Left lung (tissue), 10 donors: ENCODE results near the gene AKR1B1. TPM values are rescaled to one million over a fixed set of nuclear protein-coding genes. Genes with fewer than 3 reads are reported as not detected.

Experiments used
- ATAC-seq: fragments of 200-7000 bp; cut with Tn5 transposase; one replicate; pipeline ENCODE4 v1.9.1; 2020; ENCODE audit warnings: moderate library complexity
- DNase-seq, 4 donors: peaks; one replicate each; pipeline ENCODE4 v3.0.0-alpha.2; 2013 to 2020
- H3K27ac ChIP-seq, 2 donors: fragments of 200-600 bp; sonication (generic) in 1 of 2; one replicate each; pipeline versions ENCODE4 v1.5.0 to v1.8.0; 2020 to 2021
- H3K27me3 ChIP-seq, 2 donors: fragments of 200-600 bp; sonication (generic) in 1 of 2; one replicate each; pipeline versions ENCODE4 v1.5.0 to v1.8.0; 2020 to 2021
- H3K36me3 ChIP-seq, 2 donors: fragments of 200-600 bp; sonication (generic) in 1 of 2; one replicate each; pipeline versions ENCODE4 v1.5.0 to v1.8.0; 2020 to 2021
- H3K4me1 ChIP-seq, 2 donors: fragments of 200-600 bp; one replicate each; pipeline ENCODE4 v1.8.0; 2021
- H3K4me3 ChIP-seq, 2 donors: fragments of 200-600 bp; sonication (generic) in 1 of 2; one replicate each; pipeline versions ENCODE4 v1.5.0 to v1.8.0; 2020 to 2021; ENCODE audit warnings: mild to moderate bottlenecking in 1 of 2
- H3K9me3 ChIP-seq, 2 donors: fragments of 200-600 bp; sonication (generic) in 1 of 2; one replicate each; pipeline versions ENCODE4 v1.5.0 to v1.8.0; 2020 to 2021
- intact Hi-C, 2 donors: fragments of 100-400 bp; cut with DNase I; formaldehyde crosslinking; loops; one replicate each; pipeline versions ENCODE4 v1.11.2 to v1.14.2; 2022
- polyA plus RNA-seq, 6 donors: library from polyadenylated mRNA; unstranded; fragments of 120-200 nt; gene quantifications; one replicate each; pipeline ENCODE4 v1.2.1, GENCODE V29; 2013; ENCODE audit not compliant: insufficient read length in 6 of 6
- total RNA-seq, 2 donors: library from RNA; stranded (reverse); fragmentation: NEBNext Ultra II Directional; extraction: Animal tissue kit (Norgen Biotek cat#: 25700); gene quantifications; one replicate each; pipeline ENCODE4 v1.2.1, GENCODE V29; 2021
- TF ChIP-seq, protein P1 (sequence below), 2 donors: fragments of 200-600 bp; sonication (generic) in 1 of 2; IDR thresholded peaks; one replicate each; pipeline versions ENCODE4 v1.5.0 to v1.8.0; 2021; ENCODE audit warnings: antibody characterized with exemption in 2 of 2
- donor health status: DM: no; HTN: yes; CAD: no.
- donor health status: DM: no; HTN: no; CAD: no.

Gene AKR1B1
- total and polyA plus RNA-seq, 8 donors = 63.8 to 85.0 (median 69.3) TPM

DNA sequence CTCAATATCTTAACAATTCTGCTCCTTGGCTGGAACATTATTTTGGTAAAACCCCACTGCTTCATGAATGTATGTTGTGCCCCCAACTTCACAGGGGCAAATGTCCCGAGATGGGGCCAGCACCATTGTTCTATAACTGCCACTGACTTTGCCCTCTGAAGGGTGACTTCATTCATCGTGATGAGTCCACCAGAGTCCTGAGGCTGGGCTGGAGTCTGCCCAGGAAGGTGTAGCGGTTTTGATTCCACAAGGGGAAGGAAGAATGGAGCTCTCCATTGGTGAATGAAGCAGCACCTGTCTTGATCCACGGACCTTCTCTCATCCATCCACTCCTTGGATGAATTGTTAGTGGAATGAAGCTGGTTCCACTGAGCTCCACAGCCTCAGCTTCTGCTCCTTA is 18.4 kb downstream of the AKR1B1 start:
- Histone ChIP-seq H3K27me3 (no peaks in the 10 kb centered on the region), H3K4me3 (no peak overlapping the region), H3K9me3 (peaks cover 0 to 4% of the 10 kb centered on the region in 2 donors), H3K27ac (no peak overlapping the region), H3K36me3 (peaks cover 0 to 47% of the 10 kb centered on the region in 2 donors), H3K4me1 (no peaks in the 10 kb centered on the region)
- DNase-seq (no peak), ATAC-seq (no peak)
- TF ChIP-seq, protein P1, sequence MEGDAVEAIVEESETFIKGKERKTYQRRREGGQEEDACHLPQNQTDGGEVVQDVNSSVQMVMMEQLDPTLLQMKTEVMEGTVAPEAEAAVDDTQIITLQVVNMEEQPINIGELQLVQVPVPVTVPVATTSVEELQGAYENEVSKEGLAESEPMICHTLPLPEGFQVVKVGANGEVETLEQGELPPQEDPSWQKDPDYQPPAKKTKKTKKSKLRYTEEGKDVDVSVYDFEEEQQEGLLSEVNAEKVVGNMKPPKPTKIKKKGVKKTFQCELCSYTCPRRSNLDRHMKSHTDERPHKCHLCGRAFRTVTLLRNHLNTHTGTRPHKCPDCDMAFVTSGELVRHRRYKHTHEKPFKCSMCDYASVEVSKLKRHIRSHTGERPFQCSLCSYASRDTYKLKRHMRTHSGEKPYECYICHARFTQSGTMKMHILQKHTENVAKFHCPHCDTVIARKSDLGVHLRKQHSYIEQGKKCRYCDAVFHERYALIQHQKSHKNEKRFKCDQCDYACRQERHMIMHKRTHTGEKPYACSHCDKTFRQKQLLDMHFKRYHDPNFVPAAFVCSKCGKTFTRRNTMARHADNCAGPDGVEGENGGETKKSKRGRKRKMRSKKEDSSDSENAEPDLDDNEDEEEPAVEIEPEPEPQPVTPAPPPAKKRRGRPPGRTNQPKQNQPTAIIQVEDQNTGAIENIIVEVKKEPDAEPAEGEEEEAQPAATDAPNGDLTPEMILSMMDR (IDR thresholded peaks at IDR 0.05) = no peak
- intact Hi-C loops = no loop called here

DNA sequence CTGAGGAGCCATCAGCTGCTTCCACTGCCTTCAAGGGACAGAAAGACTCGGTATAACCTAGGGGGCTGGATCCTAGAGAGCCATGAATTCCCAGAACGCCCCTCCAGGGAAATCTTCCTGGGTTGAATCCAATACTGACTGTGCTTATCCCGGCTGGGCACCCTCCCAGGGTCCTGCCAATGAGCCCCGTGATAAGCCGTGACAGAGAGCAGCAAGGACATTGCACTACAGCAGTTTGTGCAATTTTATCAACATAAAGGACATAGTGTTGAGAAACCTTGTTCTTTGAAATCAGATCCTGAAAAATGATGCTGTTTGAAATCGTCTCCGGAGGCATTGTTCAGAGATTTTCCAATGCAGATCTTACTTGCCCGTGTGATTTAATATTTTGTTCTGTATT is 18.8 kb downstream of the AKR1B1 start:
- H3K36me3 ChIP-seq = peaks cover 0 to 44% of the 10 kb centered on the region in 2 donors
- DNase-seq = no peak
- no peak for ATAC-seq
- H3K9me3 ChIP-seq = peaks cover 0 to 4% of the 10 kb centered on the region in 2 donors
- intact Hi-C loops = no loop called here
- H3K4me3 ChIP-seq = no peak overlapping the region
- no peaks in the 10 kb centered on the region for H3K27me3 ChIP-seq
- no peak overlapping the region for H3K27ac ChIP-seq
- no peaks in the 10 kb centered on the region for H3K4me1 ChIP-seq
- TF ChIP-seq, protein P1 (IDR thresholded peaks at IDR 0.05) = no peak

DNA sequence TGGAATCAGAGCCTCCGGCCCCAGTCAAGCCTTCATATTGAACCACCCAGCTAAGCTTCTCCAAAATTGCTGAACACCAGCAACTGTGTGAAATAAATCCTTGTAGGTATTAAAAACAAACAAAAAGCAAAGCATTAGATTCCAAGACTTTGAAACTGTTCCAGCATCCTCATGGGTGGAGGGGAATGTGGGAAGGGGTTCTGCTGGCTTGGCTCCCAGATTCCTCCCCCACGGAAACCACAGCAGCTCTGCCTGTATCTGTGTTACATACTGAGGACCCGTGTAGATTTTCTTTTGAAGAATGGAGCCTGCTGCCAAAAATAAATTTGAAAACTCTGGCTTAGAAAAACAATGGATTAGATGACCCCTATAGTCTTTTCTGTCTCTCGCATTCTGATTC is 20.0 kb downstream of the AKR1B1 start:
- Histone ChIP-seq H3K27me3 (no peaks in the 10 kb centered on the region), H3K9me3 (peaks cover 0 to 4% of the 10 kb centered on the region in 2 donors), H3K4me3 (no peak overlapping the region), H3K27ac (no peak overlapping the region), H3K36me3 (peaks cover 0 to 32% of the 10 kb centered on the region in 2 donors), H3K4me1 (no peaks in the 10 kb centered on the region)
- DNase-seq (no peak), ATAC-seq (no peak)
- TF ChIP-seq, protein P1 (IDR thresholded peaks at IDR 0.05) = no peak
- intact Hi-C loops = no loop called here

DNA sequence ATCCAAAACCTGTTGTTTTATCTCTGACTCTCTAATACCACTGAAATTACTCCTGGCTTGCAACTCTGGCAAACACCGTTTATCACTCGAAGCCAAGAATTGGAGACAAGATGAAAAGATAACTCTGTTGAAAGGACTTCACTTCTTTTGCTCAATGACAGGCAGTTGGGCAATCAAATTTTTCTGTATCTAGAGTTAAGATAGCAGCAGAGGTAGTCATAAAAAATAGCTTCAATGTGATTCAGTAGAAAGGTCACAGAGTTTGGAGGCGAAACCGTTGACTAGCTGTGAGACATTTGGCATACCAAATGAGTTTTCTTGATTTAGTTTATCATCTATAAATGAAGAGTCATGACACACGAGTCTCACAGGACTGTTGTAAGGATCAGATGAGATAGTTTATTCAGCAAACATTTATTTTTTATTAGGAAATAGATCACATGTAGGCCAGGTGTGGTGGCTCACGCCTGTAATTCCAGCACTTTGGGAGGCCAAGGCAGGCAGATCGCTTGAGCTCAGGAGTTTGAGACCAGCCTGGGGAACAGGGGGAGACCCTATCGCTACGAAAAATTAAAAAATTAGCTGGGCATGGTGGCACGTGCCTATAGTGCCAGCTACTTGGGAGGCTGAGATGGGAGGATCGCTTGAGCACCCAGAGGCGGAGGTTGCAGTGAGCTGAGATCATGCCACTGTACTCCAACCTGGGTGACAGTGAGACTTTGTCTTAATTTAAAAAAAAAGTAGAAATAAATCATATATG is 23.6 kb downstream of the AKR1B1 start:
- peaks cover 0 to 8% of the 10 kb centered on the region in 2 donors for H3K27me3 ChIP-seq
- no peak overlapping the region for H3K4me3 ChIP-seq
- H3K36me3 ChIP-seq = no peaks in the 10 kb centered on the region
- peaks cover 0 to 4% of the 10 kb centered on the region in 2 donors for H3K9me3 ChIP-seq
- no peak overlapping the region for H3K27ac ChIP-seq
- TF ChIP-seq, protein P1 (IDR thresholded peaks at IDR 0.05) = no peak
- ATAC-seq (no peak), DNase-seq (no peak)
- intact Hi-C loops = no loop called here
- H3K4me1 ChIP-seq = peaks cover 0 to 12% of the 10 kb centered on the region in 2 donors

DNA sequence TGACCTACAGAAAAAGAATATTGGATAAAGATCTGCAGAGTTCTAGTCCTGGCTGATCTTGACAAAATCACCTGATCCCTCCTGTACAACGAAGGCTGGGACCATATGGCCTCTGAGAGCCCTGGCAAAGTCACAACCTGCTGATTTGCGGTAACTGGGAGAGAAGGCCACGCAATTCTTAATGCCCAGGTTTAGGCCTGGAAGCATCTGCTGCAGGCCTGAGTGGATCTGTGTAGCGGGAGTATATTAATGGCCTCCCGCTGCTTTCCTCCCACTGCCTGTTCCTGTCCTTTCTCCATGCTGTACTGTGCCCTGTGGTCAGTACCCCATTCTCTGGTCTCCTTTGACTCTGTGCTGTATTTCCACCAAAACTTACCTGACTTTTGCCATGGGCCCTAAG is 24.2 kb downstream of the AKR1B1 start:
- ATAC-seq (no peak), DNase-seq (no peak)
- peaks cover 0 to 12% of the 10 kb centered on the region in 2 donors for H3K4me1 ChIP-seq
- H3K9me3 ChIP-seq = peaks cover 0 to 4% of the 10 kb centered on the region in 2 donors
- no peaks in the 10 kb centered on the region for H3K36me3 ChIP-seq
- H3K27ac ChIP-seq = no peak overlapping the region
- intact Hi-C loops = loop anchor here in 1 of 2 donors (5.0 kb wide), 1 partner anchor 78 kb away; no protein-coding TSS in a partner anchor
- TF ChIP-seq, protein P1 (IDR thresholded peaks at IDR 0.05) = no peak
- no peak overlapping the region for H3K4me3 ChIP-seq
- H3K27me3 ChIP-seq = peaks cover 0 to 8% of the 10 kb centered on the region in 2 donors
